Activated effector memory CD4-positive, alpha-beta T cell treated with Interleukin-2 at 50 U/mL for 16 hours (primary cell): ENCODE data around the gene FOXL2.

Experiments
- DNase-seq: peaks from one replicate; pipeline ENCODE4 v3.0.0-alpha.2; 2020

The FOXL2 gene

GRCh38 chr3:138944929-138945708, 1.8 kb downstream of the FOXL2 start:
- no peak for DNase-seq

DNA sequence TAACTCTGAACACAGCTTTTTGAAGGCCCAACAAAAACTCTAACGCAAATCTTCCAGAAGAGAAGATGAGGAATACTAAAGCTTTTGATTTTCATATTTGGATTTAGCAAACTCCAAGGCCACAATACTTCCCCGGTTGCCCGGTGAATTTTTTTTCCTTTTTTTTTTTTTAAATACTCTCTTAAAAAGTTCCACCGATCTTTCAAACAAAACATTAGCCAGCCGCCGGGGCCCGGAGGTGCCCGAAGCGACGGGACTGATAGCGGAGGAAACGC, 2.3 kb downstream of the FOXL2 start:
- no peak for DNase-seq

- DNase-seq: no peak
Measured at GRCh38 chr3:138943724-138944653, 2.9 kb downstream of the FOXL2 start.

DNA sequence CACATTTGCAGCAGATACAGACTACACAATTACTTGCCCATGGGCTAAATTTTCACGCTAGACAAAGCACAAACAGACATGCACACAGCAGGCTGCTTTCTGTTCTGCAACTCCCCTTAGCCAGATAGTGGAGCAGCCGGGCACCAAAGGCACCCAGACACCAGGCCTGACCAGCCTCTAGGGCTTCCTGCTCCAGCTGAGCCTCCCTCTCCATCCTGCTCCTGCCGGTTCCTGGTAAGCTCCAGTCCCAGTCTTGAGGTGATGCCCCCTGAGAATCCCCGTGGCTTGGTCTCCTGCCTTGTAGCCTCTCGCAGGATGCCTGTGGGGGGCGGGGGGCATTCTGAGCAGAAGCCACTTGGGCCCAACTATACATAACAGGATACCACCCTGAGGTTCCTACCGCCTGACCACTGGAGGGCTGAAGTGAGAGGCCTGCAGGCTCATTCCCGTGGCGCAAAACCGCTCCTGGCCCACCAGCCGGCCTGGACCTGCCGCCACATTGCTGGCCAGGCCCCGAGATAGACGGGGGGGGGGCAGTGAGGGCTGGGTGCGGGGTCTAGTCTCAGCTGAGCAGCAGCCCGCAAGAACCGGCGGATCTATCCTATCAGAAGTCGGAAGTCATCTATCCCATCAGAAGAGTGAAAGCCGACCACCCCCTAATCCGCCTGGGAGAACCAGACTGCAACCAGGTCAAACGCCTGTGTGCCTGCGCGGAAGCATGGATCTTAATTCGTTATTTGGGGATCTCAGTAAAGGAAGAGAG, 3.9 kb downstream of the FOXL2 start:
- DNase-seq: no peak

DNA sequence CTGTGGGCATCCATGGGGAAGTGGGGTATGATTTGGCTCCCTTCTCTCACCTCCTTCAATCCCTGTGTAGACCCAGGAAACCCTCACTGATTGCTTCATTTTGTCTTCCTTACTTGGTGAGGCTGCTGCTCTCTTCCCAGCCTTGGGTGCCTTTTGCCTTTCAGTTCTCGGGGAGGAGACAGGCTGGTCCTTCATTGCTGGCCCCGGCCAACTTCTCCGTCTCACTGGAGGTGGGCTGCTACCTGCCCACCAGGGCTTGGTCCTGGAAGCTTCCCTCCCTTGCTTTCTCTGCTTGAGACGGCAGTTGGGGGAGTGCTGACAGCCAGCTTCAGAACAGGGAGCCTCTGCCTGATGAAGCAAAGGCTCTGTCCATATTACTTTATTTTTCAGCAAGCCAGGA, 4.7 kb downstream of the FOXL2 start:
- no peak for DNase-seq

GRCh38 chr3:138941259-138941885, 5.6 kb downstream of the FOXL2 start:
- no peak for DNase-seq

- no peak for DNase-seq
Measured at GRCh38 chr3:138940446-138940845, 6.5 kb downstream of the FOXL2 start.

DNA sequence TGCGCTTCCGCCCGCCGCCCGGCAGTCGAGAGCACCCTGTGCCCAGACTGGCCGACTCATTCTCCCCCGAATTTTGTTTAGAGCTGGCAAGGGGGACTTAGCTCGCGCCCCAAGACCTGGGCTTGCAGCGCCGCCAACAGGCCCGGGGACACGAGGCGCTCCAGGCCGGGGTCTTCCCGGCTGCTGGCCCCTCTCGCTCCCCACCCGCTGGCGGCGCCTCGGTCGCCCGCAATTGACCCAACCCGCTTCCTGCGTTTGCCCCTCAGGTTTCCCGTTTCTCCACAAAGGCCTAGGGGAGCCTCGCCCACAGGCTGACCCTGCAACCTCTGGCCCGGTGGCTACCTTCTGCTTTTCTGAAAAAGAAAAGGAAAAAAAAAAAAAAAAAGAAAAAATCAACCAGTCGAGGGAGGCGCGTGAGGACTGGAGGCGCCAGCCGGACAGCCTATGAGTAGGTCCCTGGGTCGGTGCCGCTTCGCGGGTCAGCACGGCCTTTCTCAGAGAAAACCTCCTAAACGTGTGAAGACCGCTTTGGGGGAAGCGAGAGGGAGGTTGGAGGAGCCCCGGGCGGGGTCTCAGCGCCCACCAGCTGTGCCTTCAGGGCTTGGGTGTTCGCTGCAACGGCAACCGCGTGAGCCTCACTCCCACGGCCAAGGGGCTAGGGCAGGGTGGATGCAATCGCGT, 7.2 kb downstream of the FOXL2 start:
- DNase-seq: no peak

- no peak for DNase-seq
Measured at GRCh38 chr3:138938877-138939560, 7.9 kb downstream of the FOXL2 start.

DNA sequence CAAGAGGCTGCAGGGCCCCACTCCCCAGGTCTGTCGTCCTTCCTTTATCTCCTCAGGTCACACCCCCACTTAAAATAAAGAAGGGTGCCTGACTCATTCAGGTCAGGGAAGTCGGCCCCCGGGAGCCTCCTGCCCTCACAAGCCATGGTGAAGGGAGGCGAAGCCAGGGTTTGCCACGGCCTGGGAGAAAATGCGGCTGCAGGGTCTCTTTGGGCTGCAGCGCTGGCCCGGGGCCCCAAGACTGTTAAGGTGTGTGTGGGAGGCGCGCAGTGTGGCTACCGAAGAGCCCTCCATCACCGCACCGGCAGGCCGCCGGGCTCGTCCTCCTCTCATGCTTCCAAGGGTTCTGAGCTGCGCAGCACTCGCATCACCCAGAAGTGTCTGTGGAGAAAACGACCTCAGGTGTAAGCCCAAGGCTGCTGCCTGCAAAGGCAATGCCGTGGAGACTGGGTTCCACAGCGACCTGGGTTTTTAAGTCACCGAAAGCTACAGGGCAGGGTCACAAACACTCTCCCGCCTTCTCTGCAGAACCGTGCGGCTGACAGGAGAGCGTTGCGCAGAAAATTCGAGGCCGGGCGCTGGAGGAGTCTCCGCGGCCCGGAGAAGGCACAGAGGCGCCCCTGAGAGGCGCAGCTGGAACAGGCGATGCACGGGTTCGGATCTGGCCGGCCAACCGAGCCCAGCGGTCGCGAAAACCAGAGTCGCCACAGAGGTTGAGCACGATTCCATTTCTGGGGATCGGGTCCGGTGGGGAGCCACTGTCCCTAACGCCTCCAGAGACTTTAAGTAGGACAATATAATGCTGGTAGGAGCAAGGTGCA, 8.7 kb downstream of the FOXL2 start:
- no peak for DNase-seq

DNA sequence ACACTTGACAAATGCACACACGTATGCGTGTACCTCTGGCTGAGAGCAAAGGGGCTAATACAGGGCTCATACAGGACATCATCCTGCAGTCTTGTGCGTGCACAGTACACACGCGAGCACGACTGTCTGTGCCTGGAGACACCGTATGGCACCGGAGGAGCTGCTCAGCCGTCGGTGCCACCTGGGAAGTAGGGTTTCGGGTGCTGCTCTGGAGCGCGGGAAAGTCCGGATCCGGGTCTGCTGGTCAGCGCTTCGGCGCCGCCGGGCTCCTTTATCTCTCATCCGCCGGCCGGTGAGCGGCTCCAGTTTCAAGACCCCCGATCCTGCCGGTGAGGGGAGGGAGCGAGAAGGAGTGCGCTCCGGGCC, 9.3 kb downstream of the FOXL2 start:
- no peak for DNase-seq

GRCh38 chr3:138936741-138937689, 9.9 kb downstream of the FOXL2 start:
- DNase-seq: no peak

- peak; percentile 50 for DNase-seq
Measured at GRCh38 chr3:138935863-138936740, 10.8 kb downstream of the FOXL2 start.

- no peak for DNase-seq
Measured at GRCh38 chr3:138935505-138935862, 11.5 kb downstream of the FOXL2 start.

DNA sequence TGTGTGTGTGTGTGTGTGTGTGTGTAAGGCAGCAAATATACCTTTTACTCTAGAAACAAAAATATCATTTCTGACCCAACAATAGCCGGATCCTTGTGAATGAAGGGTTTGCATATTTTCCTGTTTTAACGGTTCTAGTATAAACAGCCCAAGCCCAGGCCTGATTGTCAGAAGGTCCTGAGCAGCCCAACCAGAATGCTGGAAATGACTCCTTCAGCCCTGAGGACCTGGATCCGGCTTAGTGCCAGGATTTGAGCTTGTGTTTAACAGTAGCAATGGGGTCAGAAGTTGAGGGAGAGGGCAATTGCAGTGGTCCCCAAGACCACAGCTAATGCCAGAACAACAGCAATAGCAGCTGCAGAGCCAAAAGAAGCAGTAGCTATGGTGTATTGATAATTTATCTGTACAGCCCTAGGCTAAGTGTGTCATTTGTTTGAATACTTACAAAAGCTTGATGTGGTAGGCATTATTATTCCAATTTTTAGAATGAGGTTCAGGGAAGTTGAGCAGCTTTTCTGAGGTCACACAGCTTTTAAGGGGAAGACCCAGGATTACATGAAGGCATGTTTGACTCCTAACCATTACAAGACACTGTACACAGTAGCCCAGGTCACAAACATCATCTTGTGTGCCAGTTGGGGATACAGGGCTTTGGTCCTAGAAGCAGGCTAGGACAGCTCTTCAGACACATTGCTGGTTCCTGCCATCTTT, 12.8 kb downstream of the FOXL2 start:
- DNase-seq: no peak

DNA sequence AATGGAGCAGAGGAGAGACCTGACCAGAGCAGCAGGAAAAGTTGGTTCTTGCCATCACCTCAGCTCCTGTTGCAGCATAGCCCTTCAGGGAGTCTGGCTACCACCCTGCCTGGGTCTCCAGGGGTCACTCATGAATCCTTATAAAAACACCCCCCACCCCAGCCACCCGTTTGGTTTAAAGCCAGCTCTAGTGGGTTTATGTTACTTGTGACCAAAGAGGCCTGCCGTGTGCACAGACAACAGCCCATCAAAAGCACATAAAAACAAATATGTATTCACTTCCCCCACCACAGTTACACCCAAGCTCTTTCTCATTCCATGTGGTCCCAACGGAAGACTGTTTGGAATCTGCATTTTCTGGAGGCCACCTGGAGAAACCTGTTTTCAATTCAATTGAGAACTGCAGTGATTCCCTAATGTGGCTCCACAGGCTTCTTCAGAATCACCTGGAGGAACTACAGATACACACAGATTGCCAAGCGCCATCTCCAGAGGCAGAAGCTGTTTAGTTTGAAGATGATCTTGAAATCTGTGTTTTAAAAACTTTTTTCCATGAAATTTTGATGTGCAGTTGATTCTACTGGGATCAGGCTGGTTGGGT, 13.8 kb downstream of the FOXL2 start:
- DNase-seq: no peak

DNA sequence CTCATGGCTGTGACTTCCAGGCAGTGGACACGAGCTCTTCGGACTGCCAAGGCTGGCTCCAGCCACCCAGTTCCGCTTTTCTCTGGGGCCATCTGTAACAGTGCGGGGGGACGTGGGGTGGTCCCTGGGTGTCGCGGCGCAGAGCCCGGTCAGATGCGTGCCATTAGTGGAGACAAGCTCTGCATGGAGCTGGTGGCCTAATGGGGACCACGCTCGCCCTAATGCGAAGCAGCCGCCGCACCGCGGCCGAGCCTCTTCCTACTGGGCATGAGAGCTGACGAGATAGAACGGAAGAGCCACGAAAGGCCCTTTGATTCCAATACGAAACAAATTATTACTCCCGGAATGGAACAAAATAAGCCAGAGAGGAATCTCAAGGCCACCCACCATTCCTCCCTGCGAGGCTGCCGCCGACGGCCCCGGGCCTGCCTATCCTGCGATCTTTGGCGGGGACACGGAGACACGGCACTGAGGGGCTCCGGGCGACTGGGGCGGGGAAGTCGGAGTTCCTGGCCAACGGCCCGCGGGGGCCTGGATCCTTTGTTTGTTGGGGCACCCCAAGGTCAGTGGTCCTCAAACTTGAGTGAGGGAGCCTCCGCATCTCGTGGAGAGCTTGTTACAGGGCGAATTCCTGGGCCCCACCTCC, 18.1 kb downstream of the FOXL2 start:
- no peak for DNase-seq
